Endothelial cell of umbilical vein (primary cell): ENCODE measurements around the gene MFN2. TPM values are rescaled to one million over a fixed set of nuclear protein-coding genes. Genes with fewer than 3 reads are reported as not detected.

ENCODE experiments used
- BruUV-seq: library from RNA; stranded (reverse); fragments of 400-500 nt; replicated peaks from 2 replicates; lab custom pipeline; 2021; lab: Mats Ljungman, UMichigan
- CTCF ChIA-PET: fragments of 300-600, 350-600 bp; sonication (Branson Sonifier 250); formaldehyde crosslinking; loops from one replicate; lab custom pipeline; 2021; ENCODE audit warnings: antibody characterized with exemption, inconsistent platforms; lab: Charles Lee
- POLR2A ChIA-PET: fragments of 300-600, 350-600 bp; sonication (Branson Sonifier 250); formaldehyde crosslinking; loops from one replicate; lab custom pipeline; 2021; ENCODE audit warnings: antibody characterized with exemption, inconsistent platforms; lab: Charles Lee
- DNase-seq: peaks from one replicate; pipeline ENCODE4 v3.0.0-alpha.2; 2011; ENCODE audit warnings: low read depth, low spot score
- FAIRE-seq: peaks from 2 replicates; lab custom pipeline; 2011; peaks lifted over from hg19 to GRCh38; lab: Jason Lieb, UNC
- H2AFZ ChIP-seq: 2 replicates; pipeline ENCODE4 v1.6.0; 2012; ENCODE audit warnings: low read depth, low read length, control low read depth, inconsistent platforms
- H3K27ac ChIP-seq: 2 replicates; pipeline ENCODE4 v1.5.1; 2011; ENCODE audit warnings: low read depth, mild to moderate bottlenecking, control low read depth, low read length, moderate library complexity; ENCODE audit not compliant: insufficient read depth
- H3K27me3 ChIP-seq, 2 experiments: 2 replicates each; pipeline versions ENCODE4 v1.6.0 to v1.6.1; 2011; ENCODE audit warnings: low read length in 2 of 2, mixed read lengths in 1 of 2; ENCODE audit not compliant: control insufficient read depth in 2 of 2, insufficient read depth in 2 of 2
- H3K36me3 ChIP-seq, 2 experiments: 2 replicates in 1 of 2; 3 replicates in 1 of 2; pipeline ENCODE4 v1.5.1; 2011; ENCODE audit warnings: low read length in 2 of 2, mild to moderate bottlenecking in 1 of 2, moderate library complexity in 1 of 2; ENCODE audit not compliant: control insufficient read depth in 2 of 2, insufficient read depth in 2 of 2; ENCODE audit errors: extremely low read depth in 1 of 2
- H3K4me1 ChIP-seq: 3 replicates; pipeline ENCODE4 v1.5.1; 2011; ENCODE audit warnings: mild to moderate bottlenecking, low read length; ENCODE audit not compliant: control insufficient read depth, insufficient read depth; ENCODE audit errors: extremely low read depth
- H3K4me2 ChIP-seq: 2 replicates; pipeline ENCODE4 v1.6.1; 2011; ENCODE audit warnings: low read length, control low read depth, mixed read lengths; ENCODE audit not compliant: insufficient read depth
- H3K4me3 ChIP-seq, 3 experiments: fragments of 200-600 bp in 1 of 3; sonication (generic), shearing (Covaris generic) in 1 of 3; replicated peaks in 1 of 3; 2 replicates each; pipeline ENCODE4 v1.5.1; 2011 to 2016; ENCODE audit warnings: control low read depth in 3 of 3, low read length in 3 of 3, mild to moderate bottlenecking in 2 of 3, inconsistent platforms in 1 of 3, low read depth in 1 of 3, moderate library complexity in 1 of 3; ENCODE audit not compliant: insufficient read depth in 1 of 3
- H3K79me2 ChIP-seq: 2 replicates; pipeline ENCODE4 v1.6.0; 2012; ENCODE audit warnings: low read length, inconsistent platforms; ENCODE audit not compliant: control insufficient read depth, insufficient read depth
- H3K9ac ChIP-seq: replicated peaks from 2 replicates; pipeline ENCODE3; 2011; ENCODE audit warnings: low read length, control low read depth; ENCODE audit not compliant: insufficient read depth; ENCODE audit errors: extremely low read depth
- H3K9me1 ChIP-seq: replicated peaks from 3 replicates; pipeline ENCODE4 v1.6.0; 2011; ENCODE audit warnings: mild to moderate bottlenecking, low read length; ENCODE audit not compliant: control insufficient read depth, insufficient read depth; ENCODE audit errors: extremely low read depth
- H3K9me3 ChIP-seq: replicated peaks from 2 replicates; pipeline ENCODE4 v1.5.1; 2012; ENCODE audit warnings: low read length, inconsistent platforms; ENCODE audit not compliant: control insufficient read depth, insufficient read depth
- H4K20me1 ChIP-seq: replicated peaks from 2 replicates; pipeline ENCODE3; 2011; ENCODE audit warnings: mild to moderate bottlenecking, low read length; ENCODE audit not compliant: control insufficient read depth, insufficient read depth; ENCODE audit errors: extremely low read depth
- CTCF ChIP-seq, 2 donors: IDR thresholded peaks; 1 replicate in 1 of 2; 2 replicates in 1 of 2; pipeline ENCODE4 v1.5.1; 2011; ENCODE audit warnings: low read length in 2 of 2, mild to moderate bottlenecking in 2 of 2, moderate library complexity in 2 of 2, control low read depth in 1 of 2, inconsistent platforms in 1 of 2, low read depth in 1 of 2; ENCODE audit not compliant: insufficient read depth in 1 of 2; ENCODE audit errors: extremely low read depth in 1 of 2
- EZH2 ChIP-seq: IDR thresholded peaks from 2 replicates; pipeline ENCODE4 v1.6.1; 2012; ENCODE audit warnings: borderline replicate concordance, low read depth, mild to moderate bottlenecking, moderate library complexity, low read length, inconsistent platforms; ENCODE audit not compliant: severe bottlenecking
- FOS ChIP-seq: IDR thresholded peaks from 2 replicates; pipeline ENCODE4 v1.6.1; 2011; ENCODE audit warnings: mild to moderate bottlenecking, low read length, moderate library complexity, borderline replicate concordance; ENCODE audit not compliant: insufficient read depth
- GATA2 ChIP-seq: IDR thresholded peaks from 2 replicates; pipeline ENCODE4 v1.7.0; 2011; ENCODE audit warnings: low read depth, mild to moderate bottlenecking, moderate library complexity, mixed read lengths, low read length; ENCODE audit not compliant: insufficient read length, insufficient read depth
- JUN ChIP-seq: IDR thresholded peaks from 2 replicates; pipeline ENCODE4 v1.6.1; 2011; ENCODE audit warnings: borderline replicate concordance, low read depth; ENCODE audit not compliant: insufficient read length, insufficient read depth
- MAX ChIP-seq: IDR thresholded peaks from 2 replicates; pipeline ENCODE4 v1.6.1; 2011; ENCODE audit not compliant: insufficient read depth, insufficient read length
- MYC ChIP-seq: IDR thresholded peaks from one replicate; pipeline ENCODE4 v1.6.1; 2011; ENCODE audit warnings: mild to moderate bottlenecking, low read depth, low read length
- POLR2A ChIP-seq: IDR thresholded peaks from 2 replicates; pipeline ENCODE4 v1.6.1; 2012; ENCODE audit warnings: low read depth, mild to moderate bottlenecking, control low read depth, low read length
- POLR2AphosphoS5 ChIP-seq: IDR thresholded peaks from 2 replicates; pipeline ENCODE4 v1.6.1; 2012; ENCODE audit warnings: low read depth, mild to moderate bottlenecking, control low read depth, low read length, moderate library complexity; ENCODE audit not compliant: insufficient read depth
- dilution Hi-C: fragments of 300-500 bp; cut with MboI; formaldehyde crosslinking; loops from one replicate; pipeline ENCODE4 v1.15.0; 2019; ENCODE audit warnings: low sequenced_read_pairs; ENCODE audit not compliant: extremely low pct_ligation_motif_present
- intact Hi-C: fragments of 100-400 bp; cut with micrococcal nuclease; formaldehyde crosslinking; loops from one replicate; pipeline ENCODE4 v1.10.0; 2022
- polyA plus RNA-seq, 4 experiments: library from polyadenylated mRNA; depleted of rRNA in 3 of 4; stranded (reverse) in 3 of 4; unstranded in 1 of 4; fragments of >200 nt; gene quantifications; 2 replicates each; pipeline versions ENCODE4 v1.2.1 to v1.2.3, GENCODE V29; 2011 to 2012; ENCODE audit warnings: missing spikeins in 1 of 4
- total RNA-seq: library from RNA; stranded (reverse); gene quantifications from 2 replicates; pipeline ENCODE4 v1.2.3, GENCODE V29; 2021

MFN2 gene
- total and polyA plus RNA-seq, 2 donors (not counting 3 experiments of a cell fraction or from before 2014, with no cell fraction given) = 51.4 to 82.4 TPM

- TSS peak; percentile 69 for BruUV-seq
- H3K27ac ChIP-seq = no peak overlapping the region
- CTCF ChIA-PET = no interaction called here
- no peak overlapping the region for H3K4me3 ChIP-seq
- no peaks in the 10 kb centered on the region for H3K79me2 ChIP-seq
- H4K20me1 ChIP-seq = no peaks in the 10 kb centered on the region
- no peak overlapping the region for H3K9ac ChIP-seq
- DNase-seq (no peak), FAIRE-seq (no peak)
- intact Hi-C loops (no loop called here), dilution Hi-C loops (no loop called here)
- POLR2A ChIA-PET = no interaction called here
- H3K9me1 ChIP-seq = no peaks in the 10 kb centered on the region
- TF ChIP-seq JUN = no peak
- no peak for TF ChIP-seq CTCF (IDR thresholded peaks at IDR 0.05; ENCODE audit: extremely low read depth in 1 of 2, insufficient read depth in 1 of 2, low read depth in 1 of 2, low read length in 2 of 2)
- TF ChIP-seq GATA2 = no peak
- no peak for TF ChIP-seq POLR2AphosphoS5
- TF ChIP-seq MAX = no peak
- no peak for TF ChIP-seq FOS
- TF ChIP-seq POLR2A = no peak
- no peak for TF ChIP-seq MYC
- TF ChIP-seq EZH2 = no peak
- no peaks in the 10 kb centered on the region for H3K27me3 ChIP-seq
- H3K36me3 ChIP-seq = peaks cover 5 to 26% of the 10 kb centered on the region in 2 experiments
- no peaks in the 10 kb centered on the region for H3K9me3 ChIP-seq
- H3K4me2 ChIP-seq = no peak overlapping the region
- no peaks in the 10 kb centered on the region for H3K4me1 ChIP-seq
- no peak overlapping the region for H2AFZ ChIP-seq
Observed at GRCh38 chr1:12012560-12013316, 32.5 kb downstream of the MFN2 start.
